Gastroesophageal sphincter (tissue), 4 donors: Measurements from ENCODE around the gene EMCN. TPM values are rescaled to one million over a fixed set of nuclear protein-coding genes. Genes with fewer than 3 reads are reported as not detected.
"Not testable (repeated sequence)": the region's sequence is repeated elsewhere in the genome, so short reads cannot be mapped to it uniquely, and the experiment has no call there.

Source experiments
- ATAC-seq: fragments of 150-250 bp; one replicate; pipeline ENCODE4 v1.9.1; 2016; ENCODE audit warnings: mild to moderate bottlenecking, moderate library complexity
- H3K27ac ChIP-seq, 4 donors: fragments of 200-600 bp; sonication (generic) in 3 of 4; 1 replicate in 3 of 4; 2 replicates in 1 of 4; pipeline ENCODE4 v1.5.1; 2016 to 2019
- H3K27me3 ChIP-seq: fragments of 200-600 bp; sonication (generic); one replicate; pipeline ENCODE4 v1.5.1; 2019
- H3K36me3 ChIP-seq, 2 donors: fragments of 200-600 bp; sonication (generic); one replicate each; pipeline ENCODE4 v1.5.1; 2019; ENCODE audit warnings: control low read depth in 1 of 2
- H3K4me1 ChIP-seq, 3 donors: fragments of 200-600 bp; sonication (generic); 1 replicate in 2 of 3; 2 replicates in 1 of 3; pipeline ENCODE4 v1.5.1; 2016 to 2019; ENCODE audit warnings: control low read depth in 2 of 3
- H3K4me3 ChIP-seq, 2 donors: fragments of 200-600 bp; sonication (generic); one replicate each; pipeline ENCODE4 v1.5.1; 2019; ENCODE audit warnings: mild to moderate bottlenecking in 1 of 2, moderate library complexity in 1 of 2
- H3K9me3 ChIP-seq, 3 donors: fragments of 200-600 bp; sonication (generic); one replicate each; pipeline ENCODE4 v1.5.1; 2017 to 2019; ENCODE audit warnings: control low read depth in 2 of 3
- CTCF ChIP-seq, 4 experiments: fragments of 200-600 bp in 2 of 4; fragments of 450-650 bp in 2 of 4; sonication (generic) in 1 of 4; IDR thresholded peaks; one replicate each; pipeline ENCODE4 v1.5.1; 2017 to 2019; ENCODE audit warnings: antibody characterized with exemption in 4 of 4, mild to moderate bottlenecking in 2 of 4, moderate library complexity in 2 of 4
- EP300 ChIP-seq: sonication (generic); formaldehyde crosslinking; IDR thresholded peaks from one replicate; pipeline ENCODE4 v1.6.1; 2017; ENCODE audit warnings: antibody characterized with exemption, mild to moderate bottlenecking
- POLR2A ChIP-seq, 2 donors: fragments of 450-650 bp; IDR thresholded peaks; one replicate each; pipeline ENCODE4 v1.6.1; 2017; ENCODE audit warnings: antibody characterized with exemption in 2 of 2, mild to moderate bottlenecking in 2 of 2, moderate library complexity in 1 of 2
- POLR2AphosphoS5 ChIP-seq: sonication (generic); formaldehyde crosslinking; IDR thresholded peaks from one replicate; pipeline ENCODE4 v1.6.1; 2017; ENCODE audit warnings: antibody characterized with exemption
- WGBS, 2 donors: methylation state at CpG; one replicate each; pipeline ENCODE4 v1.1.5; 2018; ENCODE audit warnings: low coverage in 1 of 2; 5-methylcytosine and 5-hydroxymethylcytosine counted together
- total RNA-seq, 4 donors: library from RNA; depleted of rRNA; stranded (reverse); fragments of >200 nt; gene quantifications; one replicate each; pipeline ENCODE4 v1.1.0, GENCODE V29; 2016

The EMCN gene
- total RNA-seq, 4 donors from 2014 or later, result 5.3 to 26.8 (median 23.1) TPM

GRCh38 chr4:100417565-100417964 lies 100.3 kb downstream of the EMCN start:
- ATAC-seq, result no peak
- no peak overlapping the region for H3K27ac ChIP-seq
- H3K9me3 ChIP-seq, result no peaks in the 10 kb centered on the region
- H3K4me1 ChIP-seq, result peaks cover 0 to 9% (median 0%) of the 10 kb centered on the region in 3 donors
- WGBS, 2 donors, result 40 to 56% methylated on average over 1 of the region's 1 CpG
- no peak overlapping the region for H3K4me3 ChIP-seq
- no peak for TF ChIP-seq POLR2A (IDR thresholded peaks at IDR 0.05)
- no peak for TF ChIP-seq EP300
- no peak for TF ChIP-seq CTCF (IDR thresholded peaks at IDR 0.05)
- TF ChIP-seq POLR2AphosphoS5, result no peak
- no peaks in the 10 kb centered on the region for H3K27me3 ChIP-seq
- H3K36me3 ChIP-seq, result no peaks in the 10 kb centered on the region

GRCh38 chr4:100414016-100414790 lies 103.6 kb downstream of the EMCN start:
- no peak overlapping the region for H3K27ac ChIP-seq
- WGBS, 2 donors, result 67 to 92% methylated on average over 3 of the region's 3 CpGs
- TF ChIP-seq CTCF (IDR thresholded peaks at IDR 0.05) (no peak), EP300 (no peak), POLR2AphosphoS5 (no peak), POLR2A (IDR thresholded peaks at IDR 0.05) (no peak)
- no peaks in the 10 kb centered on the region for H3K27me3 ChIP-seq
- no peaks in the 10 kb centered on the region for H3K9me3 ChIP-seq
- no peaks in the 10 kb centered on the region for H3K4me1 ChIP-seq
- no peak for ATAC-seq
- no peaks in the 10 kb centered on the region for H3K36me3 ChIP-seq
- H3K4me3 ChIP-seq, result no peak overlapping the region

- 82 to 92% methylated on average over 1 of the region's 1 CpG for WGBS, 2 donors
- no peaks in the 10 kb centered on the region for H3K36me3 ChIP-seq
- ATAC-seq, result no peak
- TF ChIP-seq POLR2AphosphoS5, result no peak
- no peak for TF ChIP-seq CTCF (IDR thresholded peaks at IDR 0.05)
- TF ChIP-seq EP300, result no peak
- no peak for TF ChIP-seq POLR2A (IDR thresholded peaks at IDR 0.05)
- H3K4me1 ChIP-seq, result no peaks in the 10 kb centered on the region
- H3K4me3 ChIP-seq, result no peak overlapping the region
- H3K9me3 ChIP-seq, result no peaks in the 10 kb centered on the region
- no peaks in the 10 kb centered on the region for H3K27me3 ChIP-seq
- H3K27ac ChIP-seq, result no peak overlapping the region
Observed at GRCh38 chr4:100391863-100392262, 126.0 kb downstream of the EMCN start.

- no peak for ATAC-seq
- H3K36me3 ChIP-seq, result no peaks in the 10 kb centered on the region
- TF ChIP-seq POLR2A (IDR thresholded peaks at IDR 0.05) (no peak), EP300 (no peak), CTCF (IDR thresholded peaks at IDR 0.05) (no peak), POLR2AphosphoS5 (no peak)
- 40% methylated on average over 1 of the region's 1 CpG; no CpG with 5 or more reads in 1 of the 2 donors for WGBS, 2 donors
- H3K4me3 ChIP-seq, result no peak overlapping the region
- H3K27ac ChIP-seq, result no peak overlapping the region
- no peaks in the 10 kb centered on the region for H3K27me3 ChIP-seq
- no peaks in the 10 kb centered on the region for H3K4me1 ChIP-seq
- H3K9me3 ChIP-seq, result no peaks in the 10 kb centered on the region
Observed at GRCh38 chr4:100391086-100391485, 126.7 kb downstream of the EMCN start.

GRCh38 chr4:100386270-100386669 lies 131.6 kb downstream of the EMCN start:
- TF ChIP-seq CTCF (IDR thresholded peaks at IDR 0.05) (no peak), EP300 (no peak), POLR2AphosphoS5 (no peak), POLR2A (IDR thresholded peaks at IDR 0.05) (no peak)
- Histone ChIP-seq H3K4me3 (no peak overlapping the region), H3K4me1 (no peaks in the 10 kb centered on the region), H3K9me3 (no peaks in the 10 kb centered on the region), H3K27me3 (no peaks in the 10 kb centered on the region), H3K36me3 (no peaks in the 10 kb centered on the region), H3K27ac (no peak overlapping the region)
- WGBS, 2 donors, result 65 to 75% methylated on average over 1 of the region's 1 CpG
- ATAC-seq, result no peak

- H3K27me3 ChIP-seq, H3K36me3 ChIP-seq, H3K27ac ChIP-seq, H3K4me3 ChIP-seq, ATAC-seq, H3K4me1 ChIP-seq, H3K9me3 ChIP-seq: not testable (repeated sequence)
- WGBS, 2 donors, result 100% methylated on average over 1 of the region's 1 CpG; no CpG with 5 or more reads in 1 of the 2 donors
Observed at GRCh38 chr4:100380401-100380800, 137.4 kb downstream of the EMCN start.
